WTC11 (cell line): ENCODE results near the gene DUSP2. TPM values are rescaled to one million over a fixed set of nuclear protein-coding genes. Genes with fewer than 3 reads are reported as not detected.

ENCODE experiments used
- ATAC-seq: fragments of 200-7000 bp; cut with Tn5 transposase; 2 replicates; pipeline ENCODE4 v1.10.0; 2021; ENCODE audit warnings: mild to moderate bottlenecking, moderate library complexity
- CTCF ChIA-PET: fragments of 300-600 bp; sonication (Branson Sonifier 250); formaldehyde crosslinking; loops from one replicate; lab custom pipeline; 2021; ENCODE audit warnings: antibody characterized with exemption; lab: Charles Lee
- POLR2A ChIA-PET: fragments of 350-600 bp; sonication (Branson Sonifier 250); formaldehyde crosslinking; loops from one replicate; lab custom pipeline; 2021; ENCODE audit warnings: antibody characterized with exemption; lab: Charles Lee
- DNase-seq: peaks from one replicate; pipeline ENCODE4 v3.0.0; 2021; ENCODE audit warnings: low spot score
- H3K27ac Mint-ChIP-seq: 2 replicates; pipeline ENCODE4 v1.8.0; 2021; ENCODE audit warnings: mixed read lengths
- H3K27me3 Mint-ChIP-seq: 2 replicates; pipeline ENCODE4 v1.8.0; 2021; ENCODE audit warnings: low read depth, mild to moderate bottlenecking, moderate library complexity, mixed read lengths
- H3K36me3 Mint-ChIP-seq: 2 replicates; pipeline ENCODE4 v1.8.0; 2021; ENCODE audit warnings: mixed read lengths
- H3K4me1 Mint-ChIP-seq: 2 replicates; pipeline ENCODE4 v1.8.0; 2022; ENCODE audit warnings: mixed read lengths
- H3K4me3 Mint-ChIP-seq: 2 replicates; pipeline ENCODE4 v1.8.0; 2021; ENCODE audit warnings: mild to moderate bottlenecking, moderate library complexity, mixed read lengths
- H3K9me3 Mint-ChIP-seq: 2 replicates; pipeline ENCODE4 v1.8.0; 2021; ENCODE audit warnings: mixed read lengths
- CBFB ChIP-seq: sonication (generic); formaldehyde crosslinking; IDR thresholded peaks from 2 replicates; pipeline ENCODE4 v1.8.1; 2022; ENCODE audit warnings: mild to moderate bottlenecking, low read depth, missing genetic modification reagents
- ELF4 ChIP-seq: sonication (generic); formaldehyde crosslinking; IDR thresholded peaks from 2 replicates; pipeline ENCODE4 v1.8.1; 2022; ENCODE audit warnings: low read depth, mild to moderate bottlenecking, moderate library complexity, missing genetic modification reagents
- FOXJ3 ChIP-seq: sonication (generic); formaldehyde crosslinking; IDR thresholded peaks from 2 replicates; pipeline ENCODE4 v1.9.0; 2021; ENCODE audit warnings: missing genetic modification reagents, mild to moderate bottlenecking, borderline replicate concordance
- FOXP1 ChIP-seq: sonication (generic); formaldehyde crosslinking; IDR thresholded peaks from 2 replicates; pipeline ENCODE4 v1.8.0; 2022; ENCODE audit warnings: missing genetic modification reagents, mild to moderate bottlenecking, moderate library complexity, borderline replicate concordance
- HMGA2 ChIP-seq: fragments of 250-450 bp; sonication (Bioruptor Pico); IDR thresholded peaks from 2 replicates; pipeline ENCODE4 v1.4.0; 2021; ENCODE audit warnings: mild to moderate bottlenecking, moderate library complexity
- NFATC4 ChIP-seq: fragments of 250-450 bp; sonication (Bioruptor Pico); IDR thresholded peaks from 2 replicates; pipeline ENCODE4 v1.9.0; 2021; ENCODE audit warnings: mild to moderate bottlenecking
- SP1 ChIP-seq: sonication (generic); formaldehyde crosslinking; conservative IDR thresholded peaks from 2 replicates; pipeline ENCODE4 v1.8.1; 2022; ENCODE audit warnings: missing genetic modification reagents
- TEAD4 ChIP-seq: sonication (generic); formaldehyde crosslinking; IDR thresholded peaks from 2 replicates; pipeline ENCODE4 v1.8.0; 2022; ENCODE audit warnings: mild to moderate bottlenecking, missing genetic modification reagents
- TP53 ChIP-seq: sonication (generic); formaldehyde crosslinking; IDR thresholded peaks from 2 replicates; pipeline ENCODE4 v1.8.1; 2023; ENCODE audit warnings: mild to moderate bottlenecking, missing genetic modification reagents
- ZNF317 ChIP-seq: sonication (generic); formaldehyde crosslinking; IDR thresholded peaks from 2 replicates; pipeline ENCODE4 v1.8.1; 2023; ENCODE audit warnings: low read depth, mild to moderate bottlenecking, moderate library complexity, missing genetic modification reagents, borderline replicate concordance
- total RNA-seq: library from RNA; stranded (reverse); gene quantifications from 3 replicates; pipeline ENCODE4 v1.2.3, GENCODE V29; 2021
- TF ChIP-seq, protein P1 (sequence below): sonication (generic); formaldehyde crosslinking; IDR thresholded peaks from 2 replicates; pipeline ENCODE4 v1.8.1; 2022; ENCODE audit warnings: low read depth, mild to moderate bottlenecking, moderate library complexity, missing genetic modification reagents, borderline replicate concordance
- TF ChIP-seq, protein P2 (sequence below): sonication (generic); formaldehyde crosslinking; IDR thresholded peaks from 2 replicates; pipeline ENCODE4 v1.8.0; 2022; ENCODE audit warnings: missing genetic modification reagents
- TF ChIP-seq, protein P3 (sequence below): sonication (generic); formaldehyde crosslinking; IDR thresholded peaks from 2 replicates; pipeline ENCODE4 v1.8.1; 2022; ENCODE audit warnings: mild to moderate bottlenecking, moderate library complexity, missing genetic modification reagents
- TF ChIP-seq, protein P4 (sequence below): sonication (generic); formaldehyde crosslinking; IDR thresholded peaks from 2 replicates; pipeline ENCODE4 v1.8.0; 2022; ENCODE audit warnings: mild to moderate bottlenecking, missing genetic modification reagents
- TF ChIP-seq, protein P5 (sequence below): sonication (generic); formaldehyde crosslinking; IDR thresholded peaks from 2 replicates; pipeline ENCODE4 v1.8.1; 2022; ENCODE audit warnings: low read depth, missing genetic modification reagents, borderline replicate concordance
- TF ChIP-seq, protein P6 (sequence below): fragments of 200-600 bp; IDR thresholded peaks from 2 replicates; pipeline ENCODE4 v1.8.0; 2022; ENCODE audit warnings: antibody characterized with exemption
- TF ChIP-seq, protein P7 (sequence below): fragments of 250-450 bp; sonication (Bioruptor Pico); IDR thresholded peaks from 2 replicates; pipeline ENCODE4 v1.9.0; 2021; ENCODE audit warnings: mild to moderate bottlenecking
- TF ChIP-seq, protein P8 (sequence below): fragments of 250-450 bp; sonication (Bioruptor Pico); IDR thresholded peaks from 2 replicates; pipeline ENCODE4 v2.1.2; 2022; ENCODE audit warnings: mild to moderate bottlenecking, moderate library complexity
- TF ChIP-seq, protein P9 (sequence below): sonication (generic); formaldehyde crosslinking; IDR thresholded peaks from 2 replicates; pipeline ENCODE4 v1.8.0; 2023; ENCODE audit warnings: mild to moderate bottlenecking, missing genetic modification reagents

DUSP2 gene
- total RNA-seq, 1 experiment from 2014 or later, result 4.7 TPM

DNA sequence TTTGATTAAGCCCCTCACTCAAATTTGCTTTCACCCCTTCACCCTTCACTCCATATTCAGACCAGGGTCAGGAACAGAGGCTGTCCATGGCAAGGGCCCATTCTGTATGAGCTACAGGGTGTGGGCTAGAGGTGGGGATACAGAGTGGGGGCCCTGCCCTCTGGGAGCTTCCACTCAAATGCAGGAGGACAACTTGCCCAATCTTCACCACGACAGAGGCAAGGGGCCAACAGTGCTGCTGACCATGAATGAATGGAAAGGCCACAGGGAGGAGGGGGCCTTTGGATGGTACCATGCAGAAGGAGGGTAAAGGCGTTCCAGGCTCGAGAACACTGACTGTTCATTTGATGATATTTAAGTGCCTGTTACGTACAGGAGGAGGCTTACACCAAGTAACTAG, 51.7 kb downstream of the DUSP2 start:
- H3K9me3 Mint-ChIP-seq, result no peaks in the 10 kb centered on the region
- H3K27me3 Mint-ChIP-seq, result peaks cover 4% of the 10 kb centered on the region; the same call in 1 of the 2 replicates
- no peak overlapping the region for H3K4me3 Mint-ChIP-seq
- TF ChIP-seq FOXJ3 (no peak), NFATC4 (no peak), FOXP1 (CRISPR knock-in tag) (no peak), ELF4 (CRISPR knock-in tag) (no peak), ZNF317 (CRISPR knock-in tag) (no peak), CBFB (CRISPR knock-in tag) (no peak), TEAD4 (CRISPR knock-in tag) (no peak), TP53 (CRISPR knock-in tag) (no peak), HMGA2 (CRISPR knock-in tag) (no peak), SP1 (CRISPR knock-in tag) (no peak)
- TF ChIP-seq, protein P1, sequence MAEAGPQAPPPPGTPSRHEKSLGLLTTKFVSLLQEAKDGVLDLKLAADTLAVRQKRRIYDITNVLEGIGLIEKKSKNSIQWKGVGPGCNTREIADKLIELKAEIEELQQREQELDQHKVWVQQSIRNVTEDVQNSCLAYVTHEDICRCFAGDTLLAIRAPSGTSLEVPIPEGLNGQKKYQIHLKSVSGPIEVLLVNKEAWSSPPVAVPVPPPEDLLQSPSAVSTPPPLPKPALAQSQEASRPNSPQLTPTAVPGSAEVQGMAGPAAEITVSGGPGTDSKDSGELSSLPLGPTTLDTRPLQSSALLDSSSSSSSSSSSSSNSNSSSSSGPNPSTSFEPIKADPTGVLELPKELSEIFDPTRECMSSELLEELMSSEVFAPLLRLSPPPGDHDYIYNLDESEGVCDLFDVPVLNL (CRISPR knock-in tag), result no peak
- TF ChIP-seq, protein P2, sequence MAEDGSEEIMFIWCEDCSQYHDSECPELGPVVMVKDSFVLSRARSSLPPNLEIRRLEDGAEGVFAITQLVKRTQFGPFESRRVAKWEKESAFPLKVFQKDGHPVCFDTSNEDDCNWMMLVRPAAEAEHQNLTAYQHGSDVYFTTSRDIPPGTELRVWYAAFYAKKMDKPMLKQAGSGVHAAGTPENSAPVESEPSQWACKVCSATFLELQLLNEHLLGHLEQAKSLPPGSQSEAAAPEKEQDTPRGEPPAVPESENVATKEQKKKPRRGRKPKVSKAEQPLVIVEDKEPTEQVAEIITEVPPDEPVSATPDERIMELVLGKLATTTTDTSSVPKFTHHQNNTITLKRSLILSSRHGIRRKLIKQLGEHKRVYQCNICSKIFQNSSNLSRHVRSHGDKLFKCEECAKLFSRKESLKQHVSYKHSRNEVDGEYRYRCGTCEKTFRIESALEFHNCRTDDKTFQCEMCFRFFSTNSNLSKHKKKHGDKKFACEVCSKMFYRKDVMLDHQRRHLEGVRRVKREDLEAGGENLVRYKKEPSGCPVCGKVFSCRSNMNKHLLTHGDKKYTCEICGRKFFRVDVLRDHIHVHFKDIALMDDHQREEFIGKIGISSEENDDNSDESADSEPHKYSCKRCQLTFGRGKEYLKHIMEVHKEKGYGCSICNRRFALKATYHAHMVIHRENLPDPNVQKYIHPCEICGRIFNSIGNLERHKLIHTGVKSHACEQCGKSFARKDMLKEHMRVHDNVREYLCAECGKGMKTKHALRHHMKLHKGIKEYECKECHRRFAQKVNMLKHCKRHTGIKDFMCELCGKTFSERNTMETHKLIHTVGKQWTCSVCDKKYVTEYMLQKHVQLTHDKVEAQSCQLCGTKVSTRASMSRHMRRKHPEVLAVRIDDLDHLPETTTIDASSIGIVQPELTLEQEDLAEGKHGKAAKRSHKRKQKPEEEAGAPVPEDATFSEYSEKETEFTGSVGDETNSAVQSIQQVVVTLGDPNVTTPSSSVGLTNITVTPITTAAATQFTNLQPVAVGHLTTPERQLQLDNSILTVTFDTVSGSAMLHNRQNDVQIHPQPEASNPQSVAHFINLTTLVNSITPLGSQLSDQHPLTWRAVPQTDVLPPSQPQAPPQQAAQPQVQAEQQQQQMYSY (CRISPR knock-in tag), result no peak
- TF ChIP-seq, protein P3, sequence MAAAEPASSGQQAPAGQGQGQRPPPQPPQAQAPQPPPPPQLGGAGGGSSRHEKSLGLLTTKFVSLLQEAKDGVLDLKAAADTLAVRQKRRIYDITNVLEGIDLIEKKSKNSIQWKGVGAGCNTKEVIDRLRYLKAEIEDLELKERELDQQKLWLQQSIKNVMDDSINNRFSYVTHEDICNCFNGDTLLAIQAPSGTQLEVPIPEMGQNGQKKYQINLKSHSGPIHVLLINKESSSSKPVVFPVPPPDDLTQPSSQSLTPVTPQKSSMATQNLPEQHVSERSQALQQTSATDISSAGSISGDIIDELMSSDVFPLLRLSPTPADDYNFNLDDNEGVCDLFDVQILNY (CRISPR knock-in tag), result no peak
- TF ChIP-seq, protein P4, sequence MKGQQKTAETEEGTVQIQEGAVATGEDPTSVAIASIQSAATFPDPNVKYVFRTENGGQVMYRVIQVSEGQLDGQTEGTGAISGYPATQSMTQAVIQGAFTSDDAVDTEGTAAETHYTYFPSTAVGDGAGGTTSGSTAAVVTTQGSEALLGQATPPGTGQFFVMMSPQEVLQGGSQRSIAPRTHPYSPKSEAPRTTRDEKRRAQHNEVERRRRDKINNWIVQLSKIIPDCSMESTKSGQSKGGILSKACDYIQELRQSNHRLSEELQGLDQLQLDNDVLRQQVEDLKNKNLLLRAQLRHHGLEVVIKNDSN (CRISPR knock-in tag), result no peak
- TF ChIP-seq, protein P5, sequence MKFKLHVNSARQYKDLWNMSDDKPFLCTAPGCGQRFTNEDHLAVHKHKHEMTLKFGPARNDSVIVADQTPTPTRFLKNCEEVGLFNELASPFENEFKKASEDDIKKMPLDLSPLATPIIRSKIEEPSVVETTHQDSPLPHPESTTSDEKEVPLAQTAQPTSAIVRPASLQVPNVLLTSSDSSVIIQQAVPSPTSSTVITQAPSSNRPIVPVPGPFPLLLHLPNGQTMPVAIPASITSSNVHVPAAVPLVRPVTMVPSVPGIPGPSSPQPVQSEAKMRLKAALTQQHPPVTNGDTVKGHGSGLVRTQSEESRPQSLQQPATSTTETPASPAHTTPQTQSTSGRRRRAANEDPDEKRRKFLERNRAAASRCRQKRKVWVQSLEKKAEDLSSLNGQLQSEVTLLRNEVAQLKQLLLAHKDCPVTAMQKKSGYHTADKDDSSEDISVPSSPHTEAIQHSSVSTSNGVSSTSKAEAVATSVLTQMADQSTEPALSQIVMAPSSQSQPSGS, result no peak
- TF ChIP-seq, protein P6, sequence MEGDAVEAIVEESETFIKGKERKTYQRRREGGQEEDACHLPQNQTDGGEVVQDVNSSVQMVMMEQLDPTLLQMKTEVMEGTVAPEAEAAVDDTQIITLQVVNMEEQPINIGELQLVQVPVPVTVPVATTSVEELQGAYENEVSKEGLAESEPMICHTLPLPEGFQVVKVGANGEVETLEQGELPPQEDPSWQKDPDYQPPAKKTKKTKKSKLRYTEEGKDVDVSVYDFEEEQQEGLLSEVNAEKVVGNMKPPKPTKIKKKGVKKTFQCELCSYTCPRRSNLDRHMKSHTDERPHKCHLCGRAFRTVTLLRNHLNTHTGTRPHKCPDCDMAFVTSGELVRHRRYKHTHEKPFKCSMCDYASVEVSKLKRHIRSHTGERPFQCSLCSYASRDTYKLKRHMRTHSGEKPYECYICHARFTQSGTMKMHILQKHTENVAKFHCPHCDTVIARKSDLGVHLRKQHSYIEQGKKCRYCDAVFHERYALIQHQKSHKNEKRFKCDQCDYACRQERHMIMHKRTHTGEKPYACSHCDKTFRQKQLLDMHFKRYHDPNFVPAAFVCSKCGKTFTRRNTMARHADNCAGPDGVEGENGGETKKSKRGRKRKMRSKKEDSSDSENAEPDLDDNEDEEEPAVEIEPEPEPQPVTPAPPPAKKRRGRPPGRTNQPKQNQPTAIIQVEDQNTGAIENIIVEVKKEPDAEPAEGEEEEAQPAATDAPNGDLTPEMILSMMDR, result no peak
- TF ChIP-seq, protein P7, sequence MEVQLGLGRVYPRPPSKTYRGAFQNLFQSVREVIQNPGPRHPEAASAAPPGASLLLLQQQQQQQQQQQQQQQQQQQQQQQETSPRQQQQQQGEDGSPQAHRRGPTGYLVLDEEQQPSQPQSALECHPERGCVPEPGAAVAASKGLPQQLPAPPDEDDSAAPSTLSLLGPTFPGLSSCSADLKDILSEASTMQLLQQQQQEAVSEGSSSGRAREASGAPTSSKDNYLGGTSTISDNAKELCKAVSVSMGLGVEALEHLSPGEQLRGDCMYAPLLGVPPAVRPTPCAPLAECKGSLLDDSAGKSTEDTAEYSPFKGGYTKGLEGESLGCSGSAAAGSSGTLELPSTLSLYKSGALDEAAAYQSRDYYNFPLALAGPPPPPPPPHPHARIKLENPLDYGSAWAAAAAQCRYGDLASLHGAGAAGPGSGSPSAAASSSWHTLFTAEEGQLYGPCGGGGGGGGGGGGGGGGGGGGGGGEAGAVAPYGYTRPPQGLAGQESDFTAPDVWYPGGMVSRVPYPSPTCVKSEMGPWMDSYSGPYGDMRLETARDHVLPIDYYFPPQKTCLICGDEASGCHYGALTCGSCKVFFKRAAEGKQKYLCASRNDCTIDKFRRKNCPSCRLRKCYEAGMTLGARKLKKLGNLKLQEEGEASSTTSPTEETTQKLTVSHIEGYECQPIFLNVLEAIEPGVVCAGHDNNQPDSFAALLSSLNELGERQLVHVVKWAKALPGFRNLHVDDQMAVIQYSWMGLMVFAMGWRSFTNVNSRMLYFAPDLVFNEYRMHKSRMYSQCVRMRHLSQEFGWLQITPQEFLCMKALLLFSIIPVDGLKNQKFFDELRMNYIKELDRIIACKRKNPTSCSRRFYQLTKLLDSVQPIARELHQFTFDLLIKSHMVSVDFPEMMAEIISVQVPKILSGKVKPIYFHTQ (CRISPR knock-in tag), result no peak
- TF ChIP-seq, protein P8, sequence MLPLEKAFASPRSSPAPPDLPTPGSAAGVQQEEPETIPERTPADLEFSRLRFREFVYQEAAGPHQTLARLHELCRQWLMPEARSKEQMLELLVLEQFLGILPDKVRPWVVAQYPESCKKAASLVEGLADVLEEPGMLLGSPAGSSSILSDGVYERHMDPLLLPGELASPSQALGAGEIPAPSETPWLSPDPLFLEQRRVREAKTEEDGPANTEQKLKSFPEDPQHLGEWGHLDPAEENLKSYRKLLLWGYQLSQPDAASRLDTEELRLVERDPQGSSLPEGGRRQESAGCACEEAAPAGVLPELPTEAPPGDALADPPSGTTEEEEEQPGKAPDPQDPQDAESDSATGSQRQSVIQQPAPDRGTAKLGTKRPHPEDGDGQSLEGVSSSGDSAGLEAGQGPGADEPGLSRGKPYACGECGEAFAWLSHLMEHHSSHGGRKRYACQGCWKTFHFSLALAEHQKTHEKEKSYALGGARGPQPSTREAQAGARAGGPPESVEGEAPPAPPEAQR (CRISPR knock-in tag), result no peak
- TF ChIP-seq, protein P9, sequence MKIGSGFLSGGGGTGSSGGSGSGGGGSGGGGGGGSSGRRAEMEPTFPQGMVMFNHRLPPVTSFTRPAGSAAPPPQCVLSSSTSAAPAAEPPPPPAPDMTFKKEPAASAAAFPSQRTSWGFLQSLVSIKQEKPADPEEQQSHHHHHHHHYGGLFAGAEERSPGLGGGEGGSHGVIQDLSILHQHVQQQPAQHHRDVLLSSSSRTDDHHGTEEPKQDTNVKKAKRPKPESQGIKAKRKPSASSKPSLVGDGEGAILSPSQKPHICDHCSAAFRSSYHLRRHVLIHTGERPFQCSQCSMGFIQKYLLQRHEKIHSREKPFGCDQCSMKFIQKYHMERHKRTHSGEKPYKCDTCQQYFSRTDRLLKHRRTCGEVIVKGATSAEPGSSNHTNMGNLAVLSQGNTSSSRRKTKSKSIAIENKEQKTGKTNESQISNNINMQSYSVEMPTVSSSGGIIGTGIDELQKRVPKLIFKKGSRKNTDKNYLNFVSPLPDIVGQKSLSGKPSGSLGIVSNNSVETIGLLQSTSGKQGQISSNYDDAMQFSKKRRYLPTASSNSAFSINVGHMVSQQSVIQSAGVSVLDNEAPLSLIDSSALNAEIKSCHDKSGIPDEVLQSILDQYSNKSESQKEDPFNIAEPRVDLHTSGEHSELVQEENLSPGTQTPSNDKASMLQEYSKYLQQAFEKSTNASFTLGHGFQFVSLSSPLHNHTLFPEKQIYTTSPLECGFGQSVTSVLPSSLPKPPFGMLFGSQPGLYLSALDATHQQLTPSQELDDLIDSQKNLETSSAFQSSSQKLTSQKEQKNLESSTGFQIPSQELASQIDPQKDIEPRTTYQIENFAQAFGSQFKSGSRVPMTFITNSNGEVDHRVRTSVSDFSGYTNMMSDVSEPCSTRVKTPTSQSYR, result no peak
- DNase-seq (no peak), ATAC-seq (no peak)
- no peak overlapping the region for H3K27ac Mint-ChIP-seq
- ChIA-PET POLR2A (interaction anchor here (1.4 kb wide), 1 partner anchor 15 kb away, joined by 3 read pairs; no protein-coding TSS in a partner anchor), CTCF (interaction anchor here (0.8 kb wide), 1 partner anchor 15 kb away, joined by 3 read pairs; no protein-coding TSS in a partner anchor)
- no peaks in the 10 kb centered on the region for H3K36me3 Mint-ChIP-seq
- peaks cover 25% of the 10 kb centered on the region for H3K4me1 Mint-ChIP-seq
